COLO668 (cell line): ENCODE results near the gene EPB41.
A peak's percentile ranks its signal among the peaks of the same experiment; 100 is the strongest.

Experiments used
- DNase-seq: peaks from one replicate; lab custom pipeline; 2025; ENCODE audit not compliant: unreplicated experiment; lab: John Stamatoyannopoulos, UW

The EPB41 gene

DNA sequence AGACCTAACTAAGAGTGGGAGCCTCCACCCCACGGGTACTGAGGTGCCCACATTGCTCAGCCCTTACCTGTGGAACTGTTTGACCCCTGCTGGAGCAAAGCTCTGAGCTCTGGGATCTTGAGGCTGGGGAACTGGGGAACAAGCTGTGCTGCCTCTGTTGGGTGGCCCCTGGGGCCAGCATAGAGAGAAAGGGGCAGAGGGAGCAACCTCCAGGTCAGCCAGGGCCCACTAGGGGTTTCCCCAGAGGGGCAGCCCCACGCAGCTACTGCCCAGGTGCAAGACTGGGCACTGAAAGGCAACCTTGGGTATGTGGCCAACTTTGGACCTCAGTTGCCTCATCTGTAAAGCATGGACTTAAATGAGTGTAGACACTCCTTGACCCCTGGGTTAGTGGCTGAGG, 23.5 kb upstream of the EPB41 start:
- DNase-seq = no peak

DNA sequence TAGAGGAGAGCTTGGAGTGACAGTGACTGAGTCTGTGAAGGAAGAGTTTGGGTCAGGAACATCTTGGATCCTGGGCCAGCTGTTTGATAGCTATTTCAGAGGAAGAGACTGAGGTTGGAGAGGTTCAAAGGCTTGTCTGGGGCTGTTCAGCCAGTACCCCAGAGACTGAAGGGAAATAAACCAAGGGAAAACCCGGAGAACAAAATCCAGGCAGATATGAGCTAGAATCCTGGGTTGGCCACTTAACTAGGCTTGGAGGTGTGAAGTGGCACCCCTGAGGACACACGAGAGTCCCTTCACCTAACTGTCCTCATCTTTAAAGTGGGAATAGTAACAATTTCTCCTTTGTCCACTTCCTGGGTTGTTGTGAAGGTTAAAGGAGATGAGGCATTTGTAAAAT, 23.1 kb upstream of the EPB41 start:
- DNase-seq = no peak

DNA sequence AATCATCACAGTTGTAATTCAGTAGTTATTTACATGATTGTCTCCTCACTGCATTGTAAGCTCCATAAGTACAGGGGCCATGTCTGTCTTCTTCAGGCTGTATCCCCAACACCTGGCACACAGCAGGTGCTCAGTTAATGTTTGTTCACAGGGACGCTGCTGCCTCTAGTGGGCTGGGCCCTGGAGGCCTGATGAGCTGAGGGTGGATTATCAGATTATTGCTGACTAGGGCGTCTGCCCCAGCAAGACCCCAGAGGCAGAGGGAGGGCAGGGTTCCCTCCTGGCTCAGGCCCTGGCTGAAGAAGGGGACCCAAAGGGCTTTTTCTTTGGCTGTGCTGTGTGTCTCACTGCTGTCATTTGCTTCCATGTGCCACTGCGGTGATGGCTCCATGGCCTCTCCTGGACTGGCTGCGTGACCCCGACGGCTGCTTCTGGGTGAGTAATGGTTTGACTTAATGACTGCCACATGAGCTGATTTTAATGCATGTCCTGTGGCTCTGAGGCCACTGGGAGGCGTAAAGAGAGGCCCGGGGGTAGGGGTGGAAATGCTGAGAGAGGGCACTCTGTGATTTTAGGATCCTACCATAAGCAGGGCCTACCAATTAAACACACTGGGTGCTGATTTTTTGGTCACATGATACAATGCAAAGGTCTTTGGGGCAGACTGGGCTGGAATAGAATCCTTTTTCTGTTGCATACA, 20.8 kb upstream of the EPB41 start:
- DNase-seq = peak; percentile 32

DNA sequence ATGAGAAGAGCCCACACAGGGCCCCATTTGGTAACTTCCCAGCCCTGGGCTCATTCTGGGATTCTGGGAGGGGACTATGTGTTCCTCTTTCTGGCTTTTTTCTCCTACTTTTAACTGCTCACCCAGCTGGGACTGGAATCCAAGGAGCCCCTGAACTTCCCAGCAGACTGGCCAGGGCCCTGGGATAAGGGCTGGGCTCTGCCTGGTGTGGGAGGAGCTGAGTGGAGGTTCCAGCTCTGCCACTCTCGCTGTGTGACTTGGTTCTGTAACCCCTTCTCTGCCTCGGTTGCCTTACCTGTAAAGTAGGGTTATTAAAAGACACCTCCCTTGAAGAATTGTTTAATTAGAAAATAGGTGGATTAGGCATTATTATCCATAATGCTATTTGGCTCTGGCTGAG, 19.6 kb upstream of the EPB41 start:
- no peak for DNase-seq

DNA sequence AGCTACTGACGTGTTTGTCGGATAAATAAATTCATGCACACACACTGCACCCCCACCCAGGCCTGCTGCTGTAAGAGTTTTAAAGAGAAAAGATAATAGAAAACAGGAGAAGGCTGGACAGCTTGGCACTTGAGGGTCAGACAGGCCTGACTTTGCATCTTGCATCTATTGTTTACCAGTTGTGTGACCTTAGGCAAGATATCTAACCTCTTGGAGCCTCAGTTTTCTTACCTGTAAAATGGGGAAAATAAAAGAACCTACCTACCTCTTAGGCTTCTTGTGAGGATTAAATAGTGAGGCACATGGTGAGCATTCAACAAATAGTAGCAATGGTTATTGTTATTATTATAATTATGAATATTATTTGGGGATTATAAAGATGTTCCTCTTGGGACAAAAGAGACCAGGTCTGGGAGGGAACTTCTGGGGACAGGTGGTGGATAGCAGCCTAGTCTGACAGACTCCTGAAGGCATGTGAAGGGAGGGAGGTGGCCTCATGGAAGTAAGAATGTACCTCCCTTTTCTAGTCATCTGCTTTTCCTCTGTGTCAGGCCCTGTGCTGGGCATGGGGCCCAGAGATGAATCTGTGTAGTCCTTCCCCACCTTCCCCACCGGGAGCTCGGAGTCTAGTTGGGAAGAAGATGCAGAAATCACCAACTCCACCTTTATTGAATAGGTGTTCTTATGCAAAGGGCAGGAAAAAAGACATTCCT, 18.3 kb upstream of the EPB41 start:
- no peak for DNase-seq

DNA sequence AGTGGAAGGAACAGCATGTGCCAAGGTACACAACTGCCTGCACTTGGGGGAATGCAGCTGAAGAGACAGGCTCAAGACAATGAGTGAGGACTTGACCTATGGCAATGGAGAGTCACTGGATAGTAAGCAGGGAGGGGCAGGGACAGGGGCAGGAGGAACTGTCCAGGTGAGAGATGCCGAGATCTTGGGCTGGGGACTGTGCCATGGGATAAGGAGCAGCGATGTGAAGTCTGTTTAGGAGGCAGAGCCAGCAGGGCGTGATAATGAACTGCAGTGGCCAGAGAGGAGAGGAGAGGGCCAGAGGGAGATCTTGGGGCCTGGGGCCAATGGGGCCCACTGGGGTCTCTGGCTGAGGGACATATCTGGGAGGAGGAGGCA, 17.8 kb upstream of the EPB41 start:
- no peak for DNase-seq

DNA sequence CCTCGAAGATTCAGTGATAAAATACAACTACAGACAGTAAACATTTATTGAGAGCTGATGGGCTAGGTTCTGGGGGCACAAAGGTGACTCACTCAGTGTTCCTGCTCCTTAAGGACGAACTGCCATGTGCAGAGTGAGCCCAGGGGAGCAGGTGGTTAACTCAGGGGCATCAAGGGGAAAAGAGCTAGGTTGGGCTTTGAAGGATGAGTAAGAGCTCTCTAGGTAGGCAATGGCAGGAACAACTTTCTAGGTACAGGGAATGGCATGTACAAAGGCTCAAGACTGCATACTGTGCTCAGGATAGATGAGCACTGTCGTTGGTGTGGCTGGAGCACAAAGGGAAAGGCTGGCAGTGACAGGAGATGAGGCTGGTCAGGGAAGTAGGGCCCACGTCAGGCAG, 16.6 kb upstream of the EPB41 start:
- no peak for DNase-seq

DNA sequence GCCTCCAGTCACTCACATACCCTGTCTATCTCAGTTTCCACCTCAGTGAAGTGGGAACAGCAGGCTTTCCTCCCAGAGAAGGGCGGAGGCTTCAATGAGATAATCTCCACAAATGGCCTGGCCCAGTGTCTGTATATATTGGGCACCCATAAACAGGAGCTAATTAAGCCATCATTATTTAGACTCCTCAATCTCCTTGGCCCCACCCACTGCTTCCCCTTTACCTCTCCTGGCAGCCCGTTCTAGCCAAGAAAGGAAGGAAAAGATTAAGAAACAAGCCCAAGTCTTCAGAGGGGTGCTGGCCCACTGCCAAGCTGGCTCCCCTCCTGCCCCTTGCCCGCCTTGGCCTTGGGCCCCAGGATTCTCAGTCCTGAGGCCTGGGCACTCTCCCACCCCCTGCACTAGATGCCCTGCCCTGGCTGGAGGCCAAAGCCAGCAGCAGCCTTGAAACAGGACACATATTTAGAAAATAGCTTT, 15.9 kb upstream of the EPB41 start:
- DNase-seq = no peak

DNA sequence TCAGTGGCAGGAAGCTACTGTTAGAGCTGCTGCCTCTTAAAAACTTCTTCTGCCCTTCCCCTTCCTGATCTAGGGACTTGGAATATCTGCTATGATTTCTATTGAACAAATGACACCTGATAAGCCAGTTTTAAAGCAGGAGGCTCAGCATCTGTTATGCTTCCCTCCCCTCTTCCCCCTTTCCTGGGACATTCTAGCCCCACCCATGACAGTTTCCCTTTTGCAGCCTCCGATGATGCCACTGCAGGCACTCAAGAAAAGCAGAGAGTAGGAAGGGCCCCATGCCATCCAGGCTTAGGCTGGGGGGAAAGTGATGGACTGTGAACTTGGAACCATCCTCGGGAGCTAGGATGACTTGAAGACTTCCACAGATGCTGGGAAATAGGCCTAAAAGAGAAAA, 15.1 kb upstream of the EPB41 start:
- DNase-seq = no peak

DNA sequence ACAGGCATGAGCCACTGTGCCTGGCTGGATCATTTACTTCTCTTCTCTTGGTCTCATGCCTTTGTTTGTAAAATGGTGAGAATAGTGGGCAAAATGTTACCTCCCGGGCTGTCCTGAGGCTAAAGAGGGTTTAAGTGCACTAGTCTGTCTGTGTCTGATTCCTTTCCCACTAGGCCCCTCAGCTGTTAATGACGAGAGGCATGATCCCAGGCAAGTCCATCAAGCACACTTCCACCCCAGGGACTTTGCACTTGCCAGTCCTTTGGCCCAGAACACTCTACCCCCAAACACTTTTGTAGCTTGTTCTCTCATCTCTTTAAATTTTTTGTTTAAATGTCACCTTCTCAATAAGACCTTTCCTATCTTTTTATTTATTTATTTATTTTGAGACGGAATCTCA, 13.8 kb upstream of the EPB41 start:
- DNase-seq = no peak

DNA sequence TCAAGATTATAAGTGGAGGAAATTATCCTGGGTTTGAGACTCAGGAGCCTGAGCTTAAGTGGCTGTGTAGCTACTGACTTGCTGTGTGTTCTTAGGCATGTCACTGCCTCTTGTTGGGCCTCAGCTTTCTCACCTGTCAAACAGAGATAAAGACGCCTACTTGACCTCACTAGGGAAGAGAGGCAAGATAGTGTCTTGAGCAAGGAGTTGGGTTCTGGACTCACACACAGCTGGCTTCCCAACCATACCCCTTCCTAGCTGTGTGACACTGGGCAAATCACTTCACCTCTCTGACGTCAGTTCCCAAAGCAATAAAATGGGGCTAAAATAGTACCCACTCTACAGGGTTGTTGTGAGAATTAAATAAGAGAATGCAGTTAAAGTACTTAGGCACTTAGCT, 11.6 kb upstream of the EPB41 start:
- no peak for DNase-seq

DNA sequence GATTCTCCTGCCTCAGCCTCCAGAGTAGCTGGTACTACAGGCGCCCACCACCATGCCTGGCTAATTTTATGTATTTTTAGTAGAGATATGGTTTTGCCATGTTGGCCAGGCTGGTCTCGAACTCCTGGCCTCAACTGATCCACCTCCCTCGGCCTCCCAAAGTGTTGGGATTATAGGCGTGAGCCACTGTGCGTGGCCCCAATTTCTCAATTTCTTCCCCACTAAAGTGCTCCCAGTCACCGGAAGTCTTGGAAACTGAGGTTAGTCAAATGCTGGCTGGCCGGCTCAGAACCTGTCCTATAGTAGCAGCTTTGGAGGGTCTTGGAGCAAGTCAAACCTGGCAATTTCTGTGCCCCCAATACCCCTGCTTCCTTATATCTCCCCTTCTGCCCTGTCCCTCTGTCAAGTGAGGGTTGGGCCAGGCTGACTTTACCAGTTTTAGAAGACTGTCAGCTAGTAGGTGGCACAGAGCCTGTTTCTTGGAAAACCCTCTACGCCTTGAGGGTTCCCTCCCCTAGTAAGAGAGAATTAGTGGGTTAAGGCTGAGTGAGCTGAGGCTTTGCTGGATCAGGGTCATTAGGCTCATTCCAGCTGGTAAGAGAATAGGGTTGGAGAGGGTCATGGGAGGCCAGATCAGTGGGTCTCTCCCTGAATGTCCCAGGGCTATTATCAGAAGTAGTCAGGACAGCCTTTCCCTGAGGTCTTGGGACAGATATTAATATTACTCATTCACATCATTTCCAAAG, 8.3 kb upstream of the EPB41 start:
- no peak for DNase-seq

DNA sequence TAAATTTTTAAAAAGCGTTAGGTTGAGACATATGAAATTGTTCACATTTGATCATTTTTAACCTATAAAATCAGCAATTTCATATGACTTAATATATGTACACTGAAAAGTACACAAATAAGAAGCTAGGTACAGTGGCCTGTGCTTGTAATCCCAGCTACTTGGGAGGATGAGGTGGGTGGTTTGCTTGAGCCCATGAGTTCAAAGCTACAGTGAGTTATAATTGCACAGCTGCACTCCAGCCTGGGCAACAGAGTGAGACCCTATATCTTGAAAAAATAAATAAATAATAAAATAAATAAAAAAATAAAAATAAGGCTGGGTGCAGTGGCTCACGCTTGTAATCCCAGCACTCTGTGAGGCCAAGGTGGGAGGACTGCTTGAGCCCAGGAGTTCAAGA, 5.2 kb upstream of the EPB41 start:
- DNase-seq = no peak

DNA sequence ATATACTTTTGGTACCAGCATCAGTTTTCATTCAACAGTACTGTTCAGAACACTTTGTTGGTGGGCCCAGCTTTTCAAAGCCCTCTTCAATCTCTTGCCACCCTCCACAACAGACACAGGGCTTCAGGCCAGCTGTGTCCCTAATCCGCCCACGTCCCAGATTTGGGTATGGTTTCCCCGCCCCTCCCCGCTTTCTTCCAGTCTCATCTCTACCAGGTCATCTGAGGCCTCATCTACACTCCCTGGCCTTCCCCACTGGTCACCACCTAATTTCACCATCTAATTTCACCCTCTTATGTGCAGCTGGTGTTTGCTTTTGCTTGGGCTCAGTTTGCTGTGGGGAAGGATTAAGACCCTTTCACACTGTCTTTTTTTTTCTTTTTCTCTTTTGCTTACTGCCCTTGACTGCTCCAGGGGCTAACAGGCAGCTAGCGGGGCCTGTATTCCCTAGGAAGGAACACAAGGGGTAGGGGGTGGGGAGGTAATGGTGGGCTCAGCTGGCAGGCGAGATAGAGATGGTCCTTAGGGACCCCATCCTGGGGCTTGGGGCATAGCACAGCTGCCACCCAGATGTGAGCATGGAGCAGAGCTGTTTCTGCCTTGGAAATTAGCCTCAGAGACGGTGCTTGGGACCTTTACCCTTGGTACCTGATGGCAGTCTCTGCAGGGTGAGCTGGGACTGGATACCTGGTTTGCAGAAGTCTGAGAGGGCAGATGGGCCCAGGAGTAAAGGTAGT, 3.8 kb upstream of the EPB41 start:
- DNase-seq = no peak

DNA sequence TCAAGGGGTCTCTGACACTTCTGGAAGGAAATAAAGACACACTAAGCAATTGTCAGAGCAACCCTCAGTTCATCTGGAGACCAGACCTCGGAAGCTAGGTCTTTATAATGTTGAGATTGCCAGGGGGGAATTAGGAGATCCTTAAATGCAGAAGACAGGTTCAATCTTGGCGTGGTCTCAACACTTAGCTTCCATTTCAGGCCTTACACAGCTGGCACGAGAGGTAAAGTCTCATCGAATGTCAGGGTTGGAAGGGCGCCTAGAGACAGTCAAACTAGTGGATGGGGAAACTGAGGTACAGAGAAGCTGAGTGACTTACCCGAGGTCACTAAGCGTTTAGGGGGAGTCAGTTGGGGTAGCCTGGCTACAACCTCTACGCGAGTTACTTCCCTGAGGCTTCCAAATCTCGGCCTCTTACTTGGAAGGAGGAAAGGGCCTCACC, 562 bp upstream of the EPB41 start:
- DNase-seq = no peak

DNA sequence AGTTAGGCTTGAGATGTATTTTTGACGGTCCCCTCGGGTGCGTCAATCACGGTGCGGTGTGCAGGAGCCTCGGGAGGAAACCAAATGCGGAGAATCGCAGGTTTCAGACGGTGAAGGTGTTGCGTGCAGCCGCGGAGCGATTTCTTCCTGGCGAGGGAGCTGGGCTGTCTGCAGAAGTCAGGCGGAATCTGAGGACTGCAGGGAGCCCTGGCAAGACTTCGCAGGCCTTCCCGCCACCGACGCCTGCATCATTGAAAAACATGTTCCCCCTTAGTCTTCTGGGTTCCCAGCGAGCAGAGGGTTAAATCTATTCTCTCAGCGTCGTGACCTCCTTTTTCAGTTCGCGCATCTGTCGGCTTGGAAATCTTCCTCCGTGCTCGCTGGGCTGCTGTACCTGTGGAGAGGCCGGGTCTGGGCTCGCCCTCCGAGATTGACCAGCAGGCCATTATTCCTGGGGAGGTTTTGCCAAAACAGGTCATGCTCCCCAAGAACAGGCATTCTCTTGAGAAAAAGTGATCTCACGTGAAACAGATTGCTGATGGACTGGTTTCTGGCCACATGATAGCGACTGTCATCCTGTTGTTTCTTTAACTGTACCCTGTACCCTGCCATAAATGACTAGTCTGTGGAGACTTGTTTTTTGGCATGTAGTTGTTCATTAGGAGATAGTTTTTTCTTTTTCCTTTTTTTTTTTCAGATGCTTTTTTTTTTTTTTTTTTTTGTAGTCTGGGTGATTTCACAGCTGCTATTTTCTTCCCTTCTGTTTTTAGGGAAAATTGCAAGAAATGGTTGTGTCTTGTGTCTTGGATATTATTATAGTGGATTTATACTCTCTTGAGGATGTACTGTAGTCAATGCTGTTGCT, 894 bp downstream of the EPB41 start:
- DNase-seq = peak; percentile 88

DNA sequence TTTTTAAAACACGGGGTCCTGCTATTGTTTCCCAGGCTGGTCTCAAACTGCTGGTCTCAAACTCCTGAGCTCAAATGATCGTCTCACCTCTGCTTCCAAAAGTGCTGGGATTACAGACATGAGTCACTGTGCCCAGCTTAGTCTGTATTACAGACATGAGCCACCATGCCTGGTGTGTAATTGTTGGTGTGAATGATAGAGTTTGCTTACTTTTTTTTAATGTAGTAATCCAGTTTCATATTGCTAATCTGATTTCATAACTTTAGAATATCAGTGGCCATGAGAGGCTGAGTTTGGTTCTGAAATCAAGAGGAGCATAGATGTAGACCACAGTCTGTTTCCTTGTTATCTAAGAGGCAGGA, 3.4 kb downstream of the EPB41 start:
- DNase-seq = no peak

DNA sequence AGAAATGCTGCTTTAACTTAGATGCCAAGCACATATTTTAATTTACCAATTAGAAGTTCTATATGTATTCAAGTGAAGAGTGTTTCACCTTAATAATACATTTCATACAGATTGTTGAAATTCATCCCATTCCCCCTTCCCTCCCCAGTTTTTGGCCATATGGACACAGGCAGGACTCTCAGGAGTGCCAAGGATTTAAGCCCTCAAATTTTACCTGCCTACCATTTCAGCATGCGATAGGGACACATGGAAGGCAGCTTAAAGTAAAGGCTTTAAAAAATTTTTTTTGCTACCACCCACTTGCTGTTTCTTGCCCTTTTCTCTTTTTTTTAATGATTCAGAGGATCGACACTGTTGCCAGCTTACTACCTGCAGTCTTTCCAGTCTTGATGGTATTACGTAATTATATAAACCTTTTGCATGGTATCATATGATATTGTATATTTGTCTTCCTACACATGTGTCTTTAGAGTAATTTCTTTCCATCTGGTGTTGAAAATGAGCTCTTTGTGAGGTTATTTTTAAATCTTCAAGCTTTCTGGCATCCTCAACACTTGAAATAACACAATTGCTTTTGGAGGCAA, 7.0 kb downstream of the EPB41 start:
- no peak for DNase-seq

DNA sequence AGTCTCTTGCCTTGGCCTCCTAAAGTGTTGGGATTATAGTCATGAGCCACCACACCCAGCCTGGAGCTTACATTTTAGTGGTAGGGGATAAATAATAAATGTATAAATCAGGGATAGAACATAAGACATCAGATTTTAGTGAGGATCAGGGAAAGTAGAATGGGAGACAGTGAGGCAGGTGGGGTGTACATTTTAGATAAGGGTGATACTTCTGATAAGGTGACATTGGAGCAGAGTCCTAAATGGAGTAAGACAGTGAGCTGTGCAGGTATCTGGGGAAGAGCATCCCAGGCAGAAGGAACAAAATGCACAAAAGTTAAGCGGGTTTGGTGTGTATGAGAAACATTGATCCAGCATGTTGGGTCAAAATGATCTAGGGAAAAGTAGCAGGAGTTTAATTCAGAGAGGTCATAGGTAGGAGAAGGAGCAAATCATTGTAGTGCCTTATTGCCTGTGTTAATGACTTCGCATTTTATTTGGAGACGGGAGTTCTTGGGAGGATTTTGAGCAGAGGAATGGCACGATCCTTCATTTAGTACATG, 11.1 kb downstream of the EPB41 start:
- DNase-seq = no peak
